HG02884 (cell line): ENCODE measurements around the gene NFIB.
A peak's percentile ranks its signal among the peaks of the same experiment; 100 is the strongest.

Experiments used
- ATAC-seq: cut with Tn5 transposase; IDR thresholded peaks from one replicate; pipeline ENCODE4 v1.9.1; 2021; ENCODE audit warnings: mild to moderate bottlenecking, moderate library complexity; ENCODE audit not compliant: unreplicated experiment

Gene NFIB

DNA sequence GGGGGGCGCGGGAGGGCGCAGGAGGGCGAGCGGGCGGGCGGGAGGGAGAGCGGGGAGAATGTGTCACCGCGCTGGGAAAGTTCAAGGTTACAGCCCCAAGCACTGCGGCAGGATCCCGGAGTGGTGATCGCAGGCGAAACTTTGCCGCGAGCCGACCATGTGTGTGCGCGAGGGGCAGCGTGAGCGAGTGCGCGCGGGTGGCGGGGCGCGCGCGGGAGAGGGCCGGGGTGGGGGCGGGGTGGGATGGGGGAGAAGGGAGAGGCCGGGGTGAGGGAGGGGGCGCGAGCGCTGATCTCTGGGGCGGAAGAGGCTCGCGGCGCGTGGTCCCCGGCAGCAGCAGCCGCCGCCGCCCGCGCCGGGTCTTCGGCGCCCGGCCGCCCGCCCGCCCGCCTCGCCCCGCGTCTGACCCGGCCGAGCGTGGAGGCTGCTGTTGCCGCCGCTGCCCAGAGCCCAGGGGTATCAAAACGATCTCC is at the start of gene NFIB:
Gene NFIB, minus strand, starts transcription at position 191 of the 473 bp plus-strand sequence. CDS start 630 bp downstream, outside the sequence.
- ATAC-seq, result no peak

- no peak for ATAC-seq
Observed at GRCh38 chr9:14362175-14362574, 48.2 kb upstream of the NFIB start.

- ATAC-seq, result no peak
Observed at GRCh38 chr9:14361074-14361473, 47.1 kb upstream of the NFIB start.

DNA sequence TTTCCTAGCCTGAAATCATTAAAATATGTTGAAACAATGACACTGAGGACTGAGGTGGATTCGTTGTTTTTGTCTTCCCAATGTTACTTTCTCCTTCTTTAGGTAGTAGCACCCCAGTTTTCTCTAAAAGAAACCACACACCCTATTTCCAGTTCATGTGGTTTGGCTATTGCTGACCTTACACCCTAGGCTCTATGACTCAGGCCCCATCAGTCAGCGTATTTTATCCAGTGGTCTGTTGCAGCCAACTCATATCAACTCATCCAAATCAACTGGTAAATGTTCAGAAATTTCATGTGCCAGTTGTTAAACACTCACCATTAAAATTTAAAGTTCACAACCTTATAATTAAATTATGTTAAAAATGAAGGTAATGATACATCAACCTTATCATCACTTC is 44.6 kb upstream of the NFIB start:
- ATAC-seq, result no peak

DNA sequence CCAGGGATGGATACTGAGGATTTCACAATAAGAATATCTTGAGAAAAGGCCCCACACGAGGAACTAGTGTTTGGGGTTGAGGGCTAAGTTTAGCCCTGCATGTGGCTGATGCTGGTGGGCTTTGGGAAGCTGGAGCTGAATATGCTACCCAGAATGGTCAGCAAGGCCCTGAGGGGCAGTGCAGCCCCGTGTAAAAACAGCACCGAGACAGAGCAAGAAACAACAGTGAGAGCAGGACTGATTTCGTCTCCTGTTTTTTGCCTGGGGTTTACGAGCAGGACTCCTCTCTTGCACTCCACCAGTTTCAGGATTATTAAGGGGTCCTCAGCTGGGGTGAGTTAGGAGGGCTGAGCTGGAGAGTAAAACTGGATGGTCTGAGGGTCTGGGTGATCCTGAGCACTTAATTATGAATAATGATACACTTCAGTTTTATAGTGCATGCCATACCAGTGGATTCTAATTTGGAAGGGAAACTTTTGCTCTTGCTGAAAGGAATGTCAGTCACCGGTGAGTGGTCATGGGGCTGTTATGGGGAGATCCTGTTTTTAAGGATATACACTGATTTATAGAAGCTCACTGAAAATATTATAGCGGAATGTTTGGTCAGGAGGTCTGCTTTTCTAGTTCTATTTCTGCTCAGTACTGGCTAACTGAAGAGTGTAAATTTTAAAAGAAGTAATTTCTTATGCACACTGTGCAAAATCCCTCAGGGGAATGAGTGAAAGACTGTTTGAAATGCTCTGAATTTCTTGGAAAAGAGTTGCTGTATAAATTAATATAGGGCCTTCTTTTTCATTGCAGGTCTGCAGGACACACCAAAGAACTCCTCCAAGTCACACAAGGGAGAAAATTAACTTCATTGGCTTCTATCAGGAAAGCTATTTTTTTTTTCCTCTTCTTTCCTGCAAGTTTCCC is 42.7 kb upstream of the NFIB start:
- ATAC-seq, result no peak

DNA sequence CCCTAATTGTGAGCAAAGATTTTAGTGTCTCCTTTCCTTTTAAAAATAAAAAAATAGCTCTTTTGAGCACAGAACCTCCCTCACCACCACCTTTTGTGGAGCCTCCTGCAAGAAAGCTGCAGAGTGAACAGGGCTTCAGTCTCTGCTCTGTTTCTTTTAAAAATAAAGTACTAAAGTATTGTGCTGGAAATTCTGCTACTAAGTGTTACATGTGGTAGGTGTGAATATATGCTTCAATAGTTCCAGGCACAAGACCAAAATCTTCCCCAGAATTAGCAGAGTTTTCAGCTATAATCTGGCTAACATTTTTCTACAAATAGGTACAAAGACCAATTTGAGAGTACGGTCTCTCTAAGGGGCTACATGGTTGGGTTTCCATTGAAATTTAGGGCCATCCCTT is 40.3 kb upstream of the NFIB start:
- no peak for ATAC-seq

DNA sequence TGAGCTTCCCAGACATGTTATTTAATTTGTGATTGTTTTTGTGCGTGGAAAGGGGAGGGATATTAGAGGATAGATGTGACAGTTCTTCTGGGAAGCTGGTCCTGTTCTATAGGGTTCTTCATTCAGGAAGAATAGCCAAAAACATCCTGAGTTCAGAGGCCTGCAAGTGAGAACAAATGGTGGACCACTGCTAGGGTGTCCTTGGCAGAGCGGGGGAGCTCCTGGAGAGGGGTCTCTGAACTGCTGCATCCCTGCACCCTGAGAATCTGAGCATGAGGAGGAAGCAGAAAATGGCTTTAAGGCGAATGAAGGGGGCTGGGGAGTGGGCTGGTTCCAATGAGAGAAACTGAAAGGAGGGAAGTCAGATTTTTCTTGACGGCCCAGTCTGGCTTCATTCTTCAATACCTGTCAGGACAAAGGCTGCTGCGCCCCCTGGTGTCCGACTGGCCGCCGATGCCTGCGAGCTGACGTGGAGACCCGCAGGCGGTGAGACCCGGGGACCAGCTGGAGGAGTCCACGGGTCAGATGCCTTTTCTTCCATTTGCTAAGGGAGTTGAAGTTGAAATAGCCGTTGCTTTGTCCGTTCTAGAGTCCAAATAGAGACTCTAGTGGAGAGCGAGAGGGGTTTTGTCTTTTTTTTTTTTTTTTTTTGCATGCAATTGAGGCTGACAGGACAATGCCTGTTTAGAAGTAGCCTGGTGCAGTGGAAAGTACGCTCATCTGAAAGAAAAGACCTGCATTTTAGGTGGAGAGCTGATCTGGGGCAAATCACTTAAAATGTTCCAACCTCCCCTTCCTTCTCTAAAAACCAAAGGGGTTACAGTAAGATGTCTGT is 39.5 kb upstream of the NFIB start:
- ATAC-seq, result peak; percentile 83

GRCh38 chr9:14352503-14352902 is 38.6 kb upstream of the NFIB start:
- no peak for ATAC-seq

GRCh38 chr9:14351221-14351836 is 37.4 kb upstream of the NFIB start:
- no peak for ATAC-seq

GRCh38 chr9:14350754-14351153 is 36.8 kb upstream of the NFIB start:
- ATAC-seq, result no peak

DNA sequence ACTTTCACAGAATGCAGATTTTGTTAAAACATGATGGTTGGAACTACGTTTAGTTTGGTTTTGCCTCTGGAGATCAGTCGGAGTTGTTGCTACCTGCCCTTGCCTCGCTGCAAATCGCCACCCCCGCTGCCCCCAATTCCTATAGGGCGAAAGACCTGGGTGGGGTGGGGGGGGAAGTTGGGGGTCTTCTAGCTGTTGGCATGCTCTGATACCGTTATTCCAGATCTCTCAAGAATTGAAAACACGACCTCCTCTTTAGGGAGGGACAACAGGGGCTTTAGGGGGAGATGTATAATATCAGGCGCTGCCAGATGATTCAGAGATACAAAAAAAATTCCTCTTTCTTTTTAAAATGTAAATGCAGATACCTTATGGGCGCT is 36.4 kb upstream of the NFIB start:
- ATAC-seq, result no peak

GRCh38 chr9:14349447-14350348 is 35.8 kb upstream of the NFIB start:
- ATAC-seq, result no peak

GRCh38 chr9:14349146-14349446 is 35.2 kb upstream of the NFIB start:
- no peak for ATAC-seq

- ATAC-seq, result no peak
Observed at GRCh38 chr9:14348373-14349145, 34.6 kb upstream of the NFIB start.

GRCh38 chr9:14348123-14348372 is 34.1 kb upstream of the NFIB start:
- ATAC-seq, result no peak

DNA sequence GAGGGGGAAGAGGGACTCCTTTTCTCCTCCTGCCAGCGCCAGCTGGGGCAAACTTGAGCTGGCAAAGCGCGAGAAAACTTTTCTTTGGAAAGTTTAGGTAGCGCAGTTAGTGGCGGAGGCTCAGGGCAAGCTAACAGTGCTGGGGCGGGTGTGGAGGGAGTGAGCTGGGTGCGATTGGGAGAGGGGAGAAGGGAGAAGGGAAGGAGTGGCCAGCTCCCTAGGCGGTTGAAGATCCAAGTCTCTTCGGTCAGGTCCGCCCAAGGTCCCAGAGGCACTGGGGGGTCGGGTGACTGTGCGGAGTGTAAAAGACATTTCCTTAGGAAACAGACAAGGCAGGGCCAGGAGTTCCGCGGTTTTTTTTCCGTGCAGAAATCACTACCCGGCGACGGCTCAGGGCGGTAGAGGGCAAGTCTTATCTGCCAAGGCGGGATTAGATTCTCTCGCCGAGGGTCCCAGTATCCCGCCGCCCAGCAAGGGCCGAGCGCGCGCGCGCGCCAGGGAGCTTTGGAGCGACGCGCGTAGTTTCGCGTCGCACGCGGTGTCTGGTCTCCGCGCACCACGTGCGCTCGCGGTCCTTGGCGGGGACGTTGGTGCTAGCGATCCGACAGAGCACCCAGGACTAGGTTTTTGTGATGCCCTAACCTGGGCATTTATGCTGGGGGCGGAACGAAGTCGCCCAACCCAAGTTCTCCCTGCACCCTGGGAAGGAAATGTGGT is 33.6 kb upstream of the NFIB start:
- ATAC-seq, result no peak

GRCh38 chr9:14346811-14347405 is 33.0 kb upstream of the NFIB start:
- no peak for ATAC-seq

GRCh38 chr9:14346231-14346791 is 32.4 kb upstream of the NFIB start:
- no peak for ATAC-seq
